ENCODE measurements around the gene GAL3ST1.

DNA sequence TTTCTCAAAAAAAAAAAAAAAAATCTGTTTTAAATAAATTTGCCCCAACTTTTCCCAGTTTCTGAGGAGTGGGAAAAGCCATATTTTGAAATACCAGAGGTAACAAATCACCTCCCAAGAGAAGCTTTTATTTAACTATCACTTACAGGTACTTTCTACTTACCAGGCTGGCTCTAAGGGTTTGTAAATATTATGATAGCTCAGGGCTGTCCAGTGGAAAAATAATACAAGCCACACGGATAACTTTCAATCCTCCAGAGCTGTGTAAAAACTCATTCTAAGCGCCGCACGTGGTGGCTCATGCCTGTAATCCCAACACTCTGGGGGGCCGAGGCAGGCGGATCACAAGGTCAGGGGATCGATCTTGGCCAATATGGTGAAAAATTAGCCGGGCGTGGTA is 63.4 kb downstream of the GAL3ST1 start:
- TF ChIP-seq CTCF (IDR thresholded peaks at IDR 0.05): no peak
- TF ChIP-seq POLR2A (IDR thresholded peaks at IDR 0.05): no peak
- no peak for TF ChIP-seq EP300 (IDR thresholded peaks at IDR 0.05; ENCODE audit: low read depth)
- no peak for TF ChIP-seq POLR2AphosphoS5 (IDR thresholded peaks at IDR 0.05)

Measured in transverse colon (tissue), 4 donors.